CD4-positive, alpha-beta T cell treated with Interleukin-4 for 4 hours (primary cell): ENCODE results near the gene S100A7.
"Not testable (repeated sequence)": the region's sequence is repeated elsewhere in the genome, so short reads cannot be mapped to it uniquely, and the experiment has no call there.

Experiments used
- DNase-seq: peaks from one replicate; pipeline ENCODE4 v3.0.0-alpha.2; 2020

S100A7 gene

GRCh38 chr1:153429266-153430165 is 30.9 kb downstream of the S100A7 start:
- no peak for DNase-seq

GRCh38 chr1:153428791-153429190 is 31.7 kb downstream of the S100A7 start:
- no peak for DNase-seq

GRCh38 chr1:153428073-153428638 is 32.3 kb downstream of the S100A7 start:
- DNase-seq: no peak

GRCh38 chr1:153426809-153427208 is 33.6 kb downstream of the S100A7 start:
- DNase-seq: no peak

- peak; percentile 41 for DNase-seq
These were observed 37.9 kb downstream of the S100A7 start for GRCh38 chr1:153422450-153423068.

- DNase-seq: no peak
These were observed 40.1 kb downstream of the S100A7 start for GRCh38 chr1:153420306-153420705.

- not testable (repeated sequence) for DNase-seq
These were observed 41.0 kb downstream of the S100A7 start for GRCh38 chr1:153419436-153419793.

GRCh38 chr1:153418758-153419435 is 41.6 kb downstream of the S100A7 start:
- DNase-seq: not testable (repeated sequence)

GRCh38 chr1:153417136-153417888 is 43.1 kb downstream of the S100A7 start:
- no peak for DNase-seq

GRCh38 chr1:153415850-153416570 is 44.4 kb downstream of the S100A7 start, which contains the start of gene S100A7A:
TSS of gene S100A7A (plus strand) at chr1:153416520. CDS start at chr1:153418083, 1,563 bp downstream.
- DNase-seq: no peak

GRCh38 chr1:153413961-153414360 is 46.5 kb downstream of the S100A7 start:
- not testable (repeated sequence) for DNase-seq
